Activated B cell treated with CpG ODN at 0.5 μM for 24 hours (primary cell): ENCODE results near the gene KIFAP3. TPM values are rescaled to one million over a fixed set of nuclear protein-coding genes. Genes with fewer than 3 reads are reported as not detected.

ENCODE experiments used
- ATAC-seq: fragments of 200-7000 bp; cut with Tn5 transposase; one replicate; pipeline ENCODE4 v1.10.0; 2021; ENCODE audit warnings: low read depth, mild to moderate bottlenecking, moderate library complexity
- CTCF ChIA-PET: fragments of 350-600 bp; sonication (Branson Sonifier 250); formaldehyde crosslinking; loops from one replicate; lab custom pipeline; 2021; ENCODE audit warnings: antibody characterized with exemption; lab: Charles Lee
- POLR2A ChIA-PET: fragments of 350-600 bp; sonication (Branson Sonifier 250); formaldehyde crosslinking; loops from one replicate; lab custom pipeline; 2021; ENCODE audit warnings: antibody characterized with exemption; lab: Charles Lee
- DNase-seq: peaks from one replicate; pipeline ENCODE4 v3.0.0; 2022
- H3K27ac Mint-ChIP-seq: one replicate; pipeline ENCODE4 v1.8.0; 2020; ENCODE audit warnings: mixed read lengths
- H3K27me3 Mint-ChIP-seq: one replicate; pipeline ENCODE4 v1.8.0; 2021; ENCODE audit warnings: mixed read lengths
- H3K36me3 Mint-ChIP-seq: one replicate; pipeline ENCODE4 v1.8.0; 2021; ENCODE audit warnings: low read depth, mixed read lengths
- H3K4me1 Mint-ChIP-seq: one replicate; pipeline ENCODE4 v1.8.0; 2021; ENCODE audit warnings: mixed read lengths
- H3K4me3 Mint-ChIP-seq: one replicate; pipeline ENCODE4 v1.8.0; 2020; ENCODE audit warnings: mild to moderate bottlenecking, mixed read lengths
- H3K9me3 Mint-ChIP-seq: one replicate; pipeline ENCODE4 v1.8.0; 2020; ENCODE audit warnings: mixed read lengths
- intact Hi-C: fragments of 100-400 bp; cut with micrococcal nuclease; formaldehyde crosslinking; loops from one replicate; pipeline ENCODE4 v1.15.1; 2024
- total RNA-seq: library from RNA; stranded (reverse); gene quantifications from 2 replicates; pipeline ENCODE4 v1.2.3, GENCODE V29; 2022
- TF ChIP-seq, protein P1 (sequence below): fragments of 200-600 bp; IDR thresholded peaks from one replicate; pipeline ENCODE4 v1.8.0; 2022; ENCODE audit warnings: antibody characterized with exemption, mild to moderate bottlenecking

The KIFAP3 gene
- total RNA-seq, 1 donor from 2014 or later: 12.7 TPM

DNA sequence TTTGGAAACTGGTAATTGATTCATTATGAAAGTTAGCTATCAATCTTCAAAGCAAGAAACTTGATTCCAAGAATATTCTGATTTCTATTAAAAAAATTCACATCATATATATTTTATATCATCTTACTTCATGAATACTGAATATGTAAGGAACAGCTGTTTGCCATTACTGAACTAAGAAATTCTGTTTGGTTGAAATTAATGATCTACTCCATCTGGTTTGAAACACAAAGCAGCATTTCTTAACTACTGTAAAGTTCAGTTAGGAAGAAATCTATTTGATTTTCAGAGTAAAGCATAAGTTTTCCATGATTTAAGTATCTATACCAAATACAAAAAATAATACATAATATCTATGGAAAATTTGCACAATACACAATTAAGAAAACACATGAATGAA is 114.8 kb downstream of the KIFAP3 start:
- Mint-ChIP-seq H3K36me3 (peaks cover 8% of the 10 kb centered on the region), H3K27ac (no peak overlapping the region), H3K27me3 (no peaks in the 10 kb centered on the region), H3K4me3 (no peak overlapping the region), H3K9me3 (peaks cover 4% of the 10 kb centered on the region), H3K4me1 (no peaks in the 10 kb centered on the region)
- TF ChIP-seq, protein P1, sequence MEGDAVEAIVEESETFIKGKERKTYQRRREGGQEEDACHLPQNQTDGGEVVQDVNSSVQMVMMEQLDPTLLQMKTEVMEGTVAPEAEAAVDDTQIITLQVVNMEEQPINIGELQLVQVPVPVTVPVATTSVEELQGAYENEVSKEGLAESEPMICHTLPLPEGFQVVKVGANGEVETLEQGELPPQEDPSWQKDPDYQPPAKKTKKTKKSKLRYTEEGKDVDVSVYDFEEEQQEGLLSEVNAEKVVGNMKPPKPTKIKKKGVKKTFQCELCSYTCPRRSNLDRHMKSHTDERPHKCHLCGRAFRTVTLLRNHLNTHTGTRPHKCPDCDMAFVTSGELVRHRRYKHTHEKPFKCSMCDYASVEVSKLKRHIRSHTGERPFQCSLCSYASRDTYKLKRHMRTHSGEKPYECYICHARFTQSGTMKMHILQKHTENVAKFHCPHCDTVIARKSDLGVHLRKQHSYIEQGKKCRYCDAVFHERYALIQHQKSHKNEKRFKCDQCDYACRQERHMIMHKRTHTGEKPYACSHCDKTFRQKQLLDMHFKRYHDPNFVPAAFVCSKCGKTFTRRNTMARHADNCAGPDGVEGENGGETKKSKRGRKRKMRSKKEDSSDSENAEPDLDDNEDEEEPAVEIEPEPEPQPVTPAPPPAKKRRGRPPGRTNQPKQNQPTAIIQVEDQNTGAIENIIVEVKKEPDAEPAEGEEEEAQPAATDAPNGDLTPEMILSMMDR: no peak
- DNase-seq: no peak
- POLR2A ChIA-PET: no interaction called here
- CTCF ChIA-PET: no interaction called here
- no peak for ATAC-seq
- intact Hi-C loops: no loop called here

DNA sequence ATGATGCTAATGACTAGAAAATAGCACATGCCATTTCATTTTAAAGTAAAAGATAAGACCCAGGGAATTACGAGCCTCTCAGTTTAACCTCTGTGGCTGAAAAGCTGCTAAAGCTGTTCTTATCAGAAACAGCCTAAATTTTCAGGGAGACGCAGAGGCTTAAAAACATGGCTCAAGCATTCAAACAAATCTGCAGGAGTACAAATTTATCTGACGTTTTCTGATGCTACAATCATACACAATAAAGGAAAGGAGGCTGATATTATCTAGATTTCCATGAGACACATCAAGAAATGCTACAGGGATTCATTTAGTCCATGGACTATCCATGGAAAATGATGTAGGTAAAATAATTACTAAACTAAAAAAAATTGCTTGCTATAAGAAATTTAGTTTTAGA is 115.5 kb downstream of the KIFAP3 start:
- Mint-ChIP-seq H3K9me3 (peaks cover 4% of the 10 kb centered on the region), H3K4me1 (no peaks in the 10 kb centered on the region), H3K27ac (no peak overlapping the region), H3K36me3 (peaks cover 11% of the 10 kb centered on the region), H3K27me3 (no peaks in the 10 kb centered on the region), H3K4me3 (no peak overlapping the region)
- CTCF ChIA-PET: no interaction called here
- POLR2A ChIA-PET: no interaction called here
- DNase-seq: no peak
- TF ChIP-seq, protein P1: no peak
- no peak for ATAC-seq
- intact Hi-C loops: no loop called here

DNA sequence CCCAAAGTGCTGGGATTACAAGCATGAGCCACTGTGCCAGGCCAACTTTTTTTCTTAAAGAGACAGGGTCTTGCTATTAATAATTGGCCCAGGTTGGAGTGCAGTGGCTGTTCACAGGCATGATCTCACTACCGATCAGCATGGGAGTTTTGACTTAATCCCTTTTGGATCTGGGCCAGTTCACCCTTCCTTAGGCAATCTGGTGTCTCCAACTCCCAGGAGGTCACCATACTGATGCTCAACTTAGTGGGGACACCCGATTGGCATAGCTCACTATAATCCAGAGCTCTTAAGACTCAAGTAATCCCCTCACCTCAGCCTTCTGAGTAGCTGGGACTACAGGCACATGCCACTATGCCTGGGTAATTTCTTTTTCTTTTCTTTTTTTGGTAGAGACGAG is 116.6 kb downstream of the KIFAP3 start:
- ATAC-seq (no peak), DNase-seq (no peak)
- H3K4me3 Mint-ChIP-seq: no peak overlapping the region
- no peak overlapping the region for H3K27ac Mint-ChIP-seq
- ChIA-PET CTCF (no interaction called here), POLR2A (no interaction called here)
- TF ChIP-seq, protein P1: no peak
- H3K9me3 Mint-ChIP-seq: no peaks in the 10 kb centered on the region
- peaks cover 16% of the 10 kb centered on the region for H3K36me3 Mint-ChIP-seq
- H3K4me1 Mint-ChIP-seq: no peaks in the 10 kb centered on the region
- intact Hi-C loops: no loop called here
- no peaks in the 10 kb centered on the region for H3K27me3 Mint-ChIP-seq

- ChIA-PET POLR2A (no interaction called here), CTCF (no interaction called here)
- Mint-ChIP-seq H3K27ac (no peak overlapping the region), H3K4me1 (no peaks in the 10 kb centered on the region), H3K36me3 (peaks cover 14% of the 10 kb centered on the region), H3K4me3 (no peak overlapping the region), H3K9me3 (no peaks in the 10 kb centered on the region), H3K27me3 (no peaks in the 10 kb centered on the region)
- no peak for DNase-seq
- intact Hi-C loops: no loop called here
- no peak for ATAC-seq
- TF ChIP-seq, protein P1: no peak
These were observed 123.4 kb downstream of the KIFAP3 start for GRCh38 chr1:169951108-169951507.

GRCh38 chr1:169949139-169949538 is 125.4 kb downstream of the KIFAP3 start:
- ATAC-seq (no peak), DNase-seq (no peak)
- H3K27me3 Mint-ChIP-seq: no peaks in the 10 kb centered on the region
- no peaks in the 10 kb centered on the region for H3K4me1 Mint-ChIP-seq
- TF ChIP-seq, protein P1: no peak
- no peak overlapping the region for H3K4me3 Mint-ChIP-seq
- H3K9me3 Mint-ChIP-seq: no peaks in the 10 kb centered on the region
- intact Hi-C loops: no loop called here
- ChIA-PET POLR2A (no interaction called here), CTCF (no interaction called here)
- no peak overlapping the region for H3K27ac Mint-ChIP-seq
- H3K36me3 Mint-ChIP-seq: peaks cover 12% of the 10 kb centered on the region
